GM12864 (cell line): ENCODE measurements around the gene TOR1A.

Experiments used
- DNase-seq: peaks from one replicate; pipeline ENCODE4 v3.0.0-alpha.2; 2011; ENCODE audit warnings: low read depth
- H3K4me3 ChIP-seq: 2 replicates; pipeline ENCODE4 v1.5.1; 2011; ENCODE audit warnings: mild to moderate bottlenecking, low read depth, low read length, control low read depth
- TF ChIP-seq, protein P1 (sequence below): IDR thresholded peaks from 2 replicates; pipeline ENCODE4 v1.5.1; 2011; ENCODE audit warnings: low read depth, mild to moderate bottlenecking, moderate library complexity, low read length, control low read depth, inconsistent platforms; ENCODE audit errors: missing control alignments

The TOR1A gene

DNA sequence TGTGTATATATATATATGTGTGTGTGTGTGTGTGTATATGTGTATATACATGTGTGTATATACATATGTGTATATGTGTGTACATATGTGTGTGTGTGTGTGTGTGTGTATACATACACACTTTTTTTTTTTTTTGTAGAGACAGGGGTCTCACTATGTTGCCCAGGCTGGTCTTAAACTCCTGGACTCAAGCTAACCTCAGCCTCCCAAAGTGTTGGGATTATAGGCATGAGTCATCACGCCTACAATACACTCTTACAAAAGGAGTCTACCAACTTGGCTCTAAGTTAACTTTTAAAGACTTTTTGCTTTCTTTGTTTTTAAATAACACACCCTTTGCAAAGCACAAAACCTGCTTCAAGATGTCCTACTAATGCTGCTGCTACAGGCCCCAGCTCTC, 9.0 kb upstream of the TOR1A start:
- DNase-seq = no peak

DNA sequence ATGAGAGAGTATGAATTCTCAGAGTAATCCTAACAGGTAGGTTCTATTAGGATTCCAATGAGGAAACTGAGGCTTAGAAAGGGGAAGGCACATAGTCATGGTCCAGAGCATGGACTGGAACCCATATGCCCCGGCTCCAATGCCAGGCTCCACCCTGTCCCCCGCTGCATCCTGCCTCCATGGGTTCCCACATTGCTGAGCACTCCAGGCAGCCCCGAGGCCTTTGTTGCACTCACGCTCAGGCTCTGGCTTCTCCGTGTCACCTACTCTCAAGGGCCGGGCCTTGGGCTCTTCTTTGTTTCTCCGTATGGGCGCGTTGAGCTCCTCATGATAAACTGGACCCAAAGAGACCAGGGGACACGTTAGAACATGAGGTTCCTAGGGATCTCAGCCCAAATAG, 5.0 kb upstream of the TOR1A start:
- TF ChIP-seq, protein P1, sequence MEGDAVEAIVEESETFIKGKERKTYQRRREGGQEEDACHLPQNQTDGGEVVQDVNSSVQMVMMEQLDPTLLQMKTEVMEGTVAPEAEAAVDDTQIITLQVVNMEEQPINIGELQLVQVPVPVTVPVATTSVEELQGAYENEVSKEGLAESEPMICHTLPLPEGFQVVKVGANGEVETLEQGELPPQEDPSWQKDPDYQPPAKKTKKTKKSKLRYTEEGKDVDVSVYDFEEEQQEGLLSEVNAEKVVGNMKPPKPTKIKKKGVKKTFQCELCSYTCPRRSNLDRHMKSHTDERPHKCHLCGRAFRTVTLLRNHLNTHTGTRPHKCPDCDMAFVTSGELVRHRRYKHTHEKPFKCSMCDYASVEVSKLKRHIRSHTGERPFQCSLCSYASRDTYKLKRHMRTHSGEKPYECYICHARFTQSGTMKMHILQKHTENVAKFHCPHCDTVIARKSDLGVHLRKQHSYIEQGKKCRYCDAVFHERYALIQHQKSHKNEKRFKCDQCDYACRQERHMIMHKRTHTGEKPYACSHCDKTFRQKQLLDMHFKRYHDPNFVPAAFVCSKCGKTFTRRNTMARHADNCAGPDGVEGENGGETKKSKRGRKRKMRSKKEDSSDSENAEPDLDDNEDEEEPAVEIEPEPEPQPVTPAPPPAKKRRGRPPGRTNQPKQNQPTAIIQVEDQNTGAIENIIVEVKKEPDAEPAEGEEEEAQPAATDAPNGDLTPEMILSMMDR = no peak
- no peak overlapping the region for H3K4me3 ChIP-seq
- DNase-seq = no peak

More for the DNA sequence above, 9.0 kb upstream of the TOR1A start:
- TF ChIP-seq, protein P1 = no peak
- no peak overlapping the region for H3K4me3 ChIP-seq

DNA sequence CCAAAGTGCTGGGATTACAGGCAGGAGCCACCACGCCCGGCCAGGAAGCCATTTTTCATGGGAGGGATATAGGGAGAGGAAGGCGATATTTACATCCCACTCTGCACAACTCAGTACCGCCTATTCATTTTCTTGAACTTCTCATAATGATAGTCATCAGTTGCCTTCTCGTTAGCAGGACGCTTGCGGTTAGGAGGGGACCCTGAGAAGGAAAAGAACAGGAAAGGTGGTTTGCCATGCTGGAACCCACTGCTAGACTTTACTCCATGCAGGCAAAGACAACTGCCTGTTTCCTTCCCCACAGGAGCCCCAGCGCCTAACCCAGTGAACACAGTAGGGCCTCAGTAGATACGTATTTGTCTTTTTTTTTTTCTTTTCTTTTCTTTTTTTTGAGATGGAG, 4.1 kb upstream of the TOR1A start:
- TF ChIP-seq, protein P1 = no peak
- no peak for DNase-seq
- H3K4me3 ChIP-seq = no peak overlapping the region

DNA sequence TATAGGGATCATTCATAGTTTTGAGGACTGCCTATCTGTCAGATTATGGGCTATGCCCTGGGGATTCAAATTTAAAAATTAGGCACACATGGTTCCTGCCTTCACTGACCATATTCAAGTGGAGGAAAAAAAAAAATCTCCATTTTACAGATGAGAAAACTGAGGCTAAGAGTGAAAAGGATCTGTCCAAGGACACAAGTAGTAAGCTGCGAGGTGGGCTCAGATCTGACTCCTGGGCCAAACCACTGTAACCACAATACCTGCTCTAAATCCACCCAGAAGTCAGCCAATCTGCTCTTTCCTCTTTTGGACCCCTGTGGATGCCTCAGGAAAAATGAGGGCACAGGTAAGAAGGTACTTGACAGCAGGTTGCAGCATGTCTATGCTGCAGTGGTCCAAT, 2.8 kb upstream of the TOR1A start:
- TF ChIP-seq, protein P1 = no peak
- H3K4me3 ChIP-seq = no peak overlapping the region
- DNase-seq = no peak

DNA sequence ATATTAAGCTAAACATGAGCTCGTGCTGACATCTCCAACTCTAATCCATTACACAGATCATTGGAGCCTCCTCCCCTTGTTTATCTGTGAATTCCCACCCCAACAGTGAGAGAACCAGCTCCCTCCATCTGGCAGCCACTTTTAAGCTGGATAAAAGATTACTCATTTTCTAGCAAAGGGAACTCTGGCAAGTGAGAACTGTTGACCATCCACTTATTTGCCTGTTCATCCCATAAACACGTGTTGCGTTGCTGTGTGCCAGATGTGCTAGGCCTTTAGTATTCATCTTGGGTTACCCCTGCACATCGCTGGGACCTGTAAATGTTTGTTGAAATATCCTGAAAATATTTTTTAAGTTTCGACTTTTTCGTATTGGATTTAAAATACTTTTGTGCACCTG, 2.4 kb upstream of the TOR1A start:
- DNase-seq = no peak
- no peak overlapping the region for H3K4me3 ChIP-seq
- TF ChIP-seq, protein P1 = no peak

DNA sequence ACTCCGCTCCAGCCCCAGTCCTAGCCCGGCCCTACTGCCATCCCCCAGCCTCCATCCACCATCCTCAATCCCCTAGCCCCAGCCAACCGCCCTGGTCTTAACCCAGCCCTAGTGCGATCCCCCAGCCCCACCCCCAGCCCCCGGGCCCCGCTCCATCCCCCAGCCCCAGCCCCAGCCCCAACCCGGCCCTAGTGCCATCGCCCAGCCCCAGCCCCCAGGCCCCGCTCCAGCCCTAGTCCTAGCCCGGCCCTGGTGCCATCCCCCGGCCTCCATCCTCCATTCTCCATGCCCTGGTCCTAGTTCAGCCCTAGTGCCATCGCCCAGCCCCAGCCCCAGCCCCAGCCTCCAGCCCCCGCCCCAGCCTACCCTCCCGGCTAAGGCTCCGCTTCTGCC, 398 bp downstream of the TOR1A start:
- peak overlapping the region; percentile 76 for H3K4me3 ChIP-seq
- TF ChIP-seq, protein P1 = no peak
- no peak for DNase-seq

DNA sequence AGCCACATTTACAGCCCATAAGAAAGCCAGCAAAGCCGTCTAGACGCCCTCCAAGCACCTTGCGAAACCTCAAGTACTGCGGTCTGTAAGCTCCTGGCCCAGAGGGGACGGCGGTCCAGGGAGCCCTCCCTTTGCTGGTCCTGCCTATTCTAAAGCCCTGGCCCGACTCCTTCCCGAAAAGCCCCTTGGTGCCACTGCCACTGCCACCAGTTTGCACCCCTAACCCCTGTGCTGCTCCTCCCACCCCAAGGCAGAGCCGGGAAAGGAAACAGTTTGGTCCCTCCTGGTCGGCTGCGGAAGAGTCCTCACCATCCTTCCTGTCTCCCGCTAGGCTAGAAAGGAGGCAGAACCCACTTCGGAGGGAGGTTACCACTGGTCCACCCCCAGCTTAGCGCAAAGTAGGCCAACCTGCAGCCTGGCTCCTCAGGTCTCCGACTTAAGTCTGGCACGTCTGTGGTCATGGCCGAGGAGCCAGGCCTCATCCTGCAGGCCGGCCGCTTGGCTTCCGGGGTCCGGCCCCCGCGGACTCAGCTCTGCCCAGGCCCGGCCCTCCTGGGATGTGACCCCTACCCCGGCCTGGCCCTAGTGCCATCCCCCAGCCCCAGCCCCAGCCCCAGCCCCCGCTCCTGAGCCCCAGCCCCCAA, 916 bp downstream of the TOR1A start:
- TF ChIP-seq, protein P1 = no peak
- peak overlapping the region; percentile 76 for H3K4me3 ChIP-seq
- DNase-seq = no peak
